GM21528 (cell line): ENCODE data around the gene TNKS2.
"Not testable (repeated sequence)": the region's sequence is repeated elsewhere in the genome, so short reads cannot be mapped to it uniquely, and the experiment has no call there.

ENCODE experiments used
- ATAC-seq: cut with Tn5 transposase; IDR thresholded peaks from one replicate; pipeline ENCODE4 v1.9.1; 2021; ENCODE audit warnings: mild to moderate bottlenecking, moderate library complexity; ENCODE audit not compliant: unreplicated experiment, low FRiP score

Gene TNKS2

DNA sequence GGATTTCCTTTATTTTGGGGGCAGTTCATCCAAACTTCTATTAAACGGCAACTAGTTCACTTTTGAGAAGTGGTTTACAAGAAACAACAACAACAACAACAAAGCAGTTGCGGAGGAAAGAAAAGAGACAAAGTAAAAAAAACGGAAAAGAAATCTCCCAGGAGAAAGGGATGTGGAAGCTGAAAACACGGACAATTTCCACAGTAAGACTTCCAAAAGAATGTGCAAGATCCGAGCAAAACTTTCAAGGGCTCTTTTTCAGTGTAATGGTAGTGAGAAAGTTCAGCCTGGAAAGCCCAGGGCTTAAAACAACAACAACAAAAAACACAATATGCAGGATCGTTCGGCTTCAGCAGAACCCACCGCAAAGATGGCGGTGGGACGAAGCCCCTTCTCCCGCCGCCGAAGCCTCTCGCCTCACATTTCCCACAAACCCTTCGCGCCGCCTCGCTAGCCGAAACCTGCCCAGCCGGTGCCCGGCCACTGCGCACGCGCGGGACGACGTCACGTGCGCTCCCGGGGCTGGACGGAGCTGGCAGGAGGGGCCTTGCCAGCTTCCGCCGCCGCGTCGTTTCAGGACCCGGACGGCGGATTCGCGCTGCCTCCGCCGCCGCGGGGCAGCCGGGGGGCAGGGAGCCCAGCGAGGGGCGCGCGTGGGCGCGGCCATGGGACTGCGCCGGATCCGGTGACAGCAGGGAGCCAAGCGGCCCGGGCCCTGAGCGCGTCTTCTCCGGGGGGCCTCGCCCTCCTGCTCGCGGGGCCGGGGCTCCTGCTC lies at the start of gene TNKS2:
Gene TNKS2, plus strand, starts transcription at position 553 of the 775 bp plus-strand sequence. CDS start 265 bp downstream, outside the sequence.
- ATAC-seq, result peak; percentile 71

DNA sequence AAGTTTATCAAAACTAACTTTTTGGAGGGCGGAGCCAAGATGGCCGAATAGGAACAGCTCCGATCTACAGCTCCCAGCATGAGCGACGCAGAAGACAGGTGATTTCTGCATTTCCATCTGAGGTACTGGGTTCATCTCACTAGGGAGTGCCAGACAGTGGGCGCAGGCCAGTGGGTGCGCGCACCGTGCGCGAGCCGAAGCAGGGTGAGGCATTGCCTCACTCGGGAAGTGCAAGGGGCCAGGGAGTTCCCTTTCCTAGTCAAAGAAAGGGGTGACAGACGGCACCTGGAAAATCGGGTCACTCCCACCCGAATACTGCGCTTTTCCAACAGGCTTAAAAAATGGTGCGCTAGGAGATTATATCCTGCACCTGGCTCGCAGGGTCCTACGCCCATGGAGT lies 48.6 kb upstream of the TNKS2 start:
- ATAC-seq, result not testable (repeated sequence)

- no peak for ATAC-seq
Measured at GRCh38 chr10:91756286-91756685, 41.9 kb upstream of the TNKS2 start.

DNA sequence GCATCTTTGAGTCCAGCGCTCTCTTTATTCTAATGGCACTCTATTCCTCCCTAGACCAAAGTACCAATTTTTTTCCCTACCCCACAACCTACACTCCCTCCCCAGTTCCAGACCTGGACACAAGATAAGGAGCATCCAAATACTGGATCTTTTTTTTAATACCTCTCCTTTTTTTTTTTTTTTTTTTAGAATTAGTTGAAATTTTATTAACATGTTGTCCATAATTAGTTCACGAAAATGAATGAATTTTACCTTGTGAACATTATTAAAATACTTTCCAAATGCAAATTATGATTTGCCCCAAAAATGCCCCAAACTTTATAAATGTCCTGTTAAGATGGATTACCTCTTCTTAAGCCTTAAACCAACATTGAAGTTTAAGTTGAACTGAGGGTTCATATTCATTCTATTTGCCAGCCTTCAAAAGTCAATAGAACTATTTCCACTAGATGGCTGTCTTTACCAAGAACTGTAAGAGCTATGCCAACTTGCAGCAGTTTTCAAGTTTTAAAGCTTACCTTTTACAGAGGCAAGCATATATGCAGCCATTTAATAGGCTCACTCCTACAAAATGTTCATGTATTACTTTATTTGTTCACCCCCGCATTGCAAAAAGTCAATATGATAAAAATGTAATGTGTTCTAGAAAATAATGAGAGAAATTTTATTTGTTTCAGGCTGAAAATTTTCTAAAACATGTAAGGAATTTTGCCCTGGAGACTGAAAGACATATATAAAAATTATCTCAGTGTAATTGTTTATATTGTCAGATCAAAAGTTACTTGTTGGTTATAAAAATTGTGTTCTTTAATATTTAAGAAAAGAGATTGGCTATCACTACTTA lies 39.7 kb upstream of the TNKS2 start:
- no peak for ATAC-seq

DNA sequence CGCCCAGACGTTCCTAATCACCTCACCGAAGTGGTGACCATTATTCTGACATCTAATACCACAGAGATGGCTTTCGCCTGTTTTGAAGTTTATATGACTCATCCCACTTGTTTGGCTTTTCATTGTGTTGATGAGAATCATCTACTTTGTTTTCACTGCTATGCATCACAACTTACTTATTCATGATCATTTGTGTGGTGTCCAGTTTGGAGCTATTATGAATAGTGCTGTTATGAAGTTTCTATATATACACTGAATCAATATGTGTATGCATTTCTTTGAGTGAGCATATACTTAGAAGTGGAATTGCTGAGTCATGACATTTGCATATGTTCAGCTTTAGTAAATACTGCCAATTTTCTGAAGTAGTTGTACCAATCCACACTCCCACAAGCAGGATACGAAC lies 38.6 kb upstream of the TNKS2 start:
- ATAC-seq, result no peak

DNA sequence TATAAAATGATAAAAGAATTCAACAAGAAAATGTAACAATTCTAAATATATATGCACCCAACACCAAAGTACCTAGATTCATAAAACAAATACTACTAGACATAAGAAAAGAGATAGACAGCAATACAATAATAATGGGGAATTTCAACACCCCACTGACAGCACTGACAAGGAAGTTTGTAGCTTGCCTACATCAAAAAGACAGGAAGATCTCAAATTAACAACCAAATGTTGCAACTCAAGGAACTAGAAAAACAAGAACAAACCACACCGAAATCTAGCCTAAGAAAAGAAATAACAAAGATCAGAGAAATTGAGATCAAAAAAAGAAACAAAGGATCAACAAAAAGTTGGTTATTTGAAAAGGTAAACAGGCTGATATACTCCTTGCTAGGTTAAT lies 36.5 kb upstream of the TNKS2 start:
- no peak for ATAC-seq

DNA sequence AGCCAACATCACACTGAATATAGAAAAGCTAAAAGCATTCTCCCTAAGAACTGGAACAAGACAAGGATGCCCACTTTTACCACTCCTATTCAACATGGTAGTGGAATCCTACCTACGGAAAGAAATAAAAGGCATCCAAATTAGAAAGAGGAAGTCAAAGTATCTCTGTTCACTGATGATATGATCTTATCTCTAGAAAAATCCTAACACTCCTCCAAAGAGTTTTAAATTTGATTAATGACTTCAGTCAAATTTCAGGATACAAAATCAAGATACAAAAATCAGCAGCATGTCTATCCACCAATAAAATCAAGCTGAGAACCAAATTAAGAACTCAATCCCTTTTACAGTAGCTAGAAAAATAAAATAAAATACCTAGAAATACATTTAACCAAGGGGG lies 35.3 kb upstream of the TNKS2 start:
- no peak for ATAC-seq

DNA sequence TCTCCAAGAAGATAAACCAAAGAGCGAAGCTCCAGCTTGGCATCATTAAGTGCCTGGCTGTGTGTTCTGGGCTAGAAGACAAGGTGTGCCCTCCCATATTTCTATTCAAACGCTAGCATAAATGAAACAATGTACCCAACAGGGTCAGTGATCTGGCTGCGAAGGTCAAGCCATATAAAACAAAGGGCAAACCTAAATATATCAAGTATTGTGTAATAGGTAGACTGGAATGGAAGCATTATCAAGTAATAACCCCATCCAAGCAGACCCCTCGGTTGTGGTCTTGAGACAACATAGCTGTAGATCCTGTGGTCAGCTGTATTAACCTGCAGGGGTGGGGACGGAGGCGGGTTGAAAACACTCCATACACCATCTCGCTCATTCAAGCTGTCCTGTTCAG lies 31.6 kb upstream of the TNKS2 start:
- ATAC-seq, result no peak

- ATAC-seq, result no peak
Measured at GRCh38 chr10:91768123-91768522, 30.1 kb upstream of the TNKS2 start.

GRCh38 chr10:91771907-91772306 lies 26.3 kb upstream of the TNKS2 start:
- ATAC-seq, result no peak

DNA sequence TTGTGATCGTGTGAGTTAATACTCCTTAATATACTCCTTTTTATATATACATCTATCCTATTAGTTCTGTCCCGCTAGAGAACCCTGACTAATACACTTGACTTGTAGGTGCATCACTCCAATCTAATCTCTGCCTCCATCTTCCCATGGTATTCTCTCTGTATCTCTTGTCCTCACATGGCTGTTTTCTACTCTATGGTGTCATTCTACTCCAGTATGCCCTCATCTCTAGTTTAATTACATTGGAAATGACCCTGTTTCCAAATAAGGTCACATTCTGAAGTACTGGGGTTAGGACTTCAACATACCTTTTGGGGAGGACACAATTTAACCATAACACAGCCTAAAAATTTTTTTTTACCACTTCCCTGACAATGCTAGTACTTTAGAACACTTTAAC lies 25.8 kb upstream of the TNKS2 start:
- no peak for ATAC-seq

GRCh38 chr10:91772869-91773268 lies 25.4 kb upstream of the TNKS2 start:
- ATAC-seq, result no peak

DNA sequence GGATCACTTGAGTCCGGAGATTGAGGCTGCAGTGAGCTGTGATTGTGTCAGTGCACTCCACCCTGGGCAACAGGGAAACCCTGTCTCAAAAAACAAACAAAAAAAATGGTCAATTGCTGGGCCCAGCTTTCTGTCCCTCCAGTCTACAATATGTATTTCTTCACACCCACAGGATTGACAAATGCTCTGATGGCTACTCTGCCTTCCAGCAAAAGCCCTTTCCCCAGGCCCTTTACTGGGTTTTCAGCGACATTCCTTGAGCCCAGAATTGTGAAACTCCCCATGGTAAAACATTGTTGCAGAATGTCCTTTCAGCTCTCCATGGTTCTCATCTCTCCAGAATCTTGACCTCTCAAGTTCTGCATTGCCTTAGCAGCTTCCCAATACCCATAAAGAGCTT lies 23.7 kb upstream of the TNKS2 start:
- no peak for ATAC-seq

- ATAC-seq, result no peak
Measured at GRCh38 chr10:91775731-91776130, 22.5 kb upstream of the TNKS2 start.

DNA sequence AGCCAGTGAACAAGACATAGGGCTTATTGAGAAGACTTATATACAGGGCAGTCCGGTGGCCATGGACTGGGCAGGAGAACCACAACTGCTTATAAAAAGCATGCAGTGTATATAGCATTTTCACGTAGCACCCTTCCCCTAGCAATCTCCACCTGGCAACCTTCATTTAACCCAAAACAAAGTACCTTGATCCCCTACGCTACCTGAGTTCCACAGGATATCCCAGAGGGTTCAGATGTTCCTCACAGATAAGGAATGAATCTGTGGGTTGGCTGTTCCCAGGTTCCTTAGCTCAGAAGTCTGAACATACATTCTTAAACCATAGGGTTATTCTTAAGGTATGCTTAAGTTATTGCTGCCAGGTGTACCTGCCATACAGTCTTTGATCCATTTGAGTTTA lies 22.0 kb upstream of the TNKS2 start:
- ATAC-seq, result no peak

- ATAC-seq, result no peak
Measured at GRCh38 chr10:91778485-91778884, 19.7 kb upstream of the TNKS2 start.

GRCh38 chr10:91779011-91779605 lies 19.1 kb upstream of the TNKS2 start:
- no peak for ATAC-seq

DNA sequence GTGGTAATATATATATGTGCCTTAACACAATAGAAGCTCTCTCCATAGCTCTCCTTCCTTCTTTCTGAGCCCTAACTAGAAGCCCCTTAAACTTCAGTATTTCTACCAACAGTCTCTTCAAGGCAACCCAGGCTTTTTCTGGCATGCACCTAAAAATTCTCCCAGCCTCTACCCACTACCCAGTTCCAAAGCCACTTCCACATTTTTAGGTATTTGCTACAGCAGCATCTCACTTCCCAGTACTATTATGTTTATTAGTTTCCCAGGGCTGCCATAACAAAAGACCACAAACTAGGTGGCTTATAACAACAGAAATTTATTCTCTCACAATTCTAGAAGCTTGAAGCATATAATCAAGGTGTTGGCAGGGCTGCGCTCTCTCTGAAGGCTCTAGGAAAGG lies 15.7 kb upstream of the TNKS2 start:
- no peak for ATAC-seq

DNA sequence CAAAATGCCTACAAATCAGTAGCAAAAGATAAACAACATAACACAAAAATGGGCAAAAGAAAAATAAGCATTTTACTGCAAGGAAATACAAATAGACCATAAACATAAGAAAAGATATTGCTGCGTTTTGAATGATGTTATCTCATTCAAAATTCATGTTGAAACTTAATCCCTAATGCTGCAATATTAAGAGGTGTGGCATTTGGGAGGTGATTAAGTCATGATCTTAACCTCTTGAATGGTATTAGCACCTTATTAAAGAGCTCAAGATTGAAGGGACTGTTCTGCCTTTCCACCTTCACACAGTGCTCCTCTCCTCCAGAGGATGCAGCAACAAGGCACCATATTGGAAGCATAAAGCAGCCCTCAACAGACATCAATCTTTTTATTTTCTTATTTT lies 12.4 kb upstream of the TNKS2 start:
- no peak for ATAC-seq

DNA sequence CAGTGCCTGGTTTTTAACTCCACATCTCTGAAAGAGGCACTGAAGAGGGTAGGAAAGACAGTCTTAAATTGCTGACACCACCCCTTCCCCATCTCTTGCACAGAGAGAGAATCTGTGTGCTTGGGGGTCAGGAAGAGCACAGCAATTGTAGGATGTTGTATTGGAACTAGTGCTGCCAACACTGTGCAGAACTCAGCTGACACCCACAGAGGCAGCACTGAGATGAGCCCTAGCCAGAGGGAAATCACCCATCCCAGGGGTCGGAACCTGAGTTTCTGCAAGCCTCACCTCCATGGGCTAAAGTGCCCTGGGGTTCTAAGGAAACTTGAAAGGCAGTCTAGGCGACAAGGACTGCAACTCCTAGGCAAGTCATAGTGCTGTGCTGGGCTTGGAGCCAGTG lies 11.0 kb upstream of the TNKS2 start:
- ATAC-seq, result no peak

DNA sequence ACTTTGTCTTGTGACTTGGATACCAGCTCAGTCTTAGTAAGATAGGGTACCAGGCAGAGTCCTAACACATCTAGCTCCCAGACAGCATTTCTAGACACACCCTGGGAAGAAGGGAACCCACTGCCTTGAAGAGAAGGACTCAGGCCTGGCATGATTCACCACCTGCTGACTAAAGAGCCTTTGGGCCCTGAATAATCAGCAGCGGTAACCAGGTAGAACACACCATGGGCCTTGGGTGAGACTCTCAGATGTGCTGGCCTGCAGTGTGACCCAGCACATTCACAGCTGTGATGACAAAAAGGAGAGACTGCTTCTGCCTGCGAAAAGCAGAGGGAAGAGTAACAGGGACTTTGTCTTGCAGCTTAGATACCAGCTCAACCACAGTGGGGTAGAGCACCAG lies 10.4 kb upstream of the TNKS2 start:
- ATAC-seq, result no peak
